ENCODE data around the gene MOCS2. TPM values are rescaled to one million over a fixed set of nuclear protein-coding genes. Genes with fewer than 3 reads are reported as not detected.

MOCS2 gene
- total RNA-seq, 1 experiment from 2014 or later, result 23.6 TPM

DNA sequence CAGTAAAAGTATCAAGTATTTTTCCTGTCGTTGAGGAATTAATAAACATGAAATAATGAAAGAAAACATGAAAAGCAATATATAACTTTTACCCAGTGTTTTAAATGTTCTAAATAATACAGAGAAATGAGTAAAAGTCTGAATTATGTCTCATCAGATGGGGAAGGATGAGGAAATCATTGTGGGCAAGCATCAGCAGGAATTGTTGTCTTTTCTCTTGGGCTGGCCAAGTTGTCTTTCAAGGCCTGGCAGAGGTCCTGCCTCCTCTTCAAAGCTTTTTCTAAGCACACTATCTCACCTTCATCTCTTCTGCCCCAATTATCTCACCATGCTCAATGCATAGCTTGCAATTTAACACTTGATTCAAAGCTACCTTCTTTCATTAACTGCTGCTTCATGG lies 41.9 kb downstream of the MOCS2 start:
- no TSS peak for BruUV-seq (replicated peaks)
- no peaks in the 10 kb centered on the region for H3K9me3 ChIP-seq (ENCODE audit: insufficient read depth, low read depth)
- H3K36me3 ChIP-seq (ENCODE audit: low read depth), result peaks cover 56% of the 10 kb centered on the region
- H2AFZ ChIP-seq, result no peak overlapping the region
- ChIA-PET CTCF (no interaction called here), POLR2A (ENCODE audit: unreplicated experiment) (no interaction called here)
- no peaks in the 10 kb centered on the region; the same call in none of the 2 replicates for H3F3A ChIP-seq (ENCODE audit: insufficient read depth, low read depth)
- no peaks in the 10 kb centered on the region for H3K79me2 ChIP-seq (ENCODE audit: low read depth)
- no peak overlapping the region for H3K4me2 ChIP-seq
- H3K4me1 ChIP-seq (replicated peaks; ENCODE audit: insufficient read depth), result no peaks in the 10 kb centered on the region
- no peak overlapping the region for H3K4me3 ChIP-seq
- DNase-seq, result no peak
- H3K9me2 ChIP-seq (ENCODE audit: insufficient read depth), result no peaks in the 10 kb centered on the region
- intact Hi-C loops (cut with micrococcal nuclease; ENCODE audit: unreplicated experiment), result no loop called here
- TF ChIP-seq EZH2 (IDR thresholded peaks at IDR 0.05; ENCODE audit: low read depth), result no peak
- TF ChIP-seq, protein P1, sequence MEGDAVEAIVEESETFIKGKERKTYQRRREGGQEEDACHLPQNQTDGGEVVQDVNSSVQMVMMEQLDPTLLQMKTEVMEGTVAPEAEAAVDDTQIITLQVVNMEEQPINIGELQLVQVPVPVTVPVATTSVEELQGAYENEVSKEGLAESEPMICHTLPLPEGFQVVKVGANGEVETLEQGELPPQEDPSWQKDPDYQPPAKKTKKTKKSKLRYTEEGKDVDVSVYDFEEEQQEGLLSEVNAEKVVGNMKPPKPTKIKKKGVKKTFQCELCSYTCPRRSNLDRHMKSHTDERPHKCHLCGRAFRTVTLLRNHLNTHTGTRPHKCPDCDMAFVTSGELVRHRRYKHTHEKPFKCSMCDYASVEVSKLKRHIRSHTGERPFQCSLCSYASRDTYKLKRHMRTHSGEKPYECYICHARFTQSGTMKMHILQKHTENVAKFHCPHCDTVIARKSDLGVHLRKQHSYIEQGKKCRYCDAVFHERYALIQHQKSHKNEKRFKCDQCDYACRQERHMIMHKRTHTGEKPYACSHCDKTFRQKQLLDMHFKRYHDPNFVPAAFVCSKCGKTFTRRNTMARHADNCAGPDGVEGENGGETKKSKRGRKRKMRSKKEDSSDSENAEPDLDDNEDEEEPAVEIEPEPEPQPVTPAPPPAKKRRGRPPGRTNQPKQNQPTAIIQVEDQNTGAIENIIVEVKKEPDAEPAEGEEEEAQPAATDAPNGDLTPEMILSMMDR (conservative IDR thresholded peaks at IDR 0.05), result no peak
- H4K20me1 ChIP-seq (ENCODE audit: insufficient read depth), result no peaks in the 10 kb centered on the region; the same call in 1 of the 2 replicates
- H3K27me3 ChIP-seq (ENCODE audit: insufficient read depth, low read depth), result no peaks in the 10 kb centered on the region
- no peak overlapping the region for H3K27ac ChIP-seq

DNA sequence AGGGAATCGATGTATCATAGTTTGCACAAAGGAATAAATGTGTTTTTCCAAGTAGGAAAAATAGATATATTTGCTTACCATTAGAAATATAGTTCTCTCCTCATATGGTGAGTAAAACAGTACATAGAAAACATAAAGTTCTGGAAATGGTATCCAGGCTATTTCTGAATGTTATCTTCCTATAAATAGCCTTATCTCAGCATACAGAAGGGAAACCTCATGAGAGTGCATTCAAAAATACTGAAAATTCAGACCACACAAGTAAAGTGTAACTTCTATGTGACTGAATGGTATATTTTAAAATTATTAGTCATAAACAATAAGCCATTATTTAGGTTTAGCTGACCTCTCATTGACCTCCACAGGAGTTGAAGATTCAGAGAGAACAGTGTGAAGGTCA lies 43.5 kb downstream of the MOCS2 start:
- ChIA-PET POLR2A (ENCODE audit: unreplicated experiment) (no interaction called here), CTCF (no interaction called here)
- H3K9me2 ChIP-seq (ENCODE audit: insufficient read depth), result no peaks in the 10 kb centered on the region
- no TSS peak for BruUV-seq (replicated peaks)
- H2AFZ ChIP-seq, result no peak overlapping the region
- H3K27ac ChIP-seq, result no peak overlapping the region
- TF ChIP-seq EZH2 (IDR thresholded peaks at IDR 0.05; ENCODE audit: low read depth), result no peak
- TF ChIP-seq, protein P1 (conservative IDR thresholded peaks at IDR 0.05), result no peak
- intact Hi-C loops (cut with micrococcal nuclease; ENCODE audit: unreplicated experiment), result no loop called here
- H3K4me3 ChIP-seq, result no peak overlapping the region
- no peaks in the 10 kb centered on the region for H3K9me3 ChIP-seq (ENCODE audit: insufficient read depth, low read depth)
- no peaks in the 10 kb centered on the region for H3K79me2 ChIP-seq (ENCODE audit: low read depth)
- no peaks in the 10 kb centered on the region for H3K4me1 ChIP-seq (replicated peaks; ENCODE audit: insufficient read depth)
- no peak overlapping the region for H3K4me2 ChIP-seq
- DNase-seq, result no peak
- H3K36me3 ChIP-seq (ENCODE audit: low read depth), result peaks cover 59% of the 10 kb centered on the region
- H3F3A ChIP-seq (ENCODE audit: insufficient read depth, low read depth), result no peaks in the 10 kb centered on the region; the same call in 1 of the 2 replicates
- no peaks in the 10 kb centered on the region for H3K27me3 ChIP-seq (ENCODE audit: insufficient read depth, low read depth)
- H4K20me1 ChIP-seq (ENCODE audit: insufficient read depth), result no peaks in the 10 kb centered on the region

DNA sequence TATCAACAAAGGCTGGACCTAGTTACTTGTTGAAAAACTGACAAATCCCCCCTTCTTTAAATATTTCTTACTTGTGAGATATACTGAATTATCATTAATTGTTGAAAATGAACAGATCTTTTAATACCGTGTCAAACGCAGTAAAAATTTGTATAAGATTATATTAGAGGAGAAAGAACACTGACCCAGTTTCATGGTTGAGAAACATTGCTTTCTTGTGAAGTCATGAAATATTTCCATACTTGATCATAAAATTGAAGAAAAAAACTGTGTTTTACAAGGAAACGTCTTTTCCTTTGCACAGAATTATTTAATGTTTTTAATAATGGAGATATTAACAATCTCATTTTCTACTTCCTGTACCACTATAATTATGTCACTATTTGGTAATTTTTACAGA lies 45.8 kb downstream of the MOCS2 start:
- intact Hi-C loops (cut with micrococcal nuclease; ENCODE audit: unreplicated experiment), result no loop called here
- Histone ChIP-seq H3K27me3 (ENCODE audit: insufficient read depth, low read depth) (no peaks in the 10 kb centered on the region), H3K79me2 (ENCODE audit: low read depth) (no peaks in the 10 kb centered on the region), H3K4me2 (no peak overlapping the region), H4K20me1 (ENCODE audit: insufficient read depth) (no peaks in the 10 kb centered on the region), H3F3A (ENCODE audit: insufficient read depth, low read depth) (no peaks in the 10 kb centered on the region; the same call in 1 of the 2 replicates), H3K27ac (no peak overlapping the region), H3K4me1 (replicated peaks; ENCODE audit: insufficient read depth) (no peaks in the 10 kb centered on the region), H3K36me3 (ENCODE audit: low read depth) (peaks cover 62% of the 10 kb centered on the region), H3K9me3 (ENCODE audit: insufficient read depth, low read depth) (no peaks in the 10 kb centered on the region), H3K4me3 (no peak overlapping the region), H3K9me2 (ENCODE audit: insufficient read depth) (no peaks in the 10 kb centered on the region), H2AFZ (no peak overlapping the region)
- no TSS peak for BruUV-seq (replicated peaks)
- POLR2A ChIA-PET (ENCODE audit: unreplicated experiment), result no interaction called here
- TF ChIP-seq, protein P1 (conservative IDR thresholded peaks at IDR 0.05), result no peak
- TF ChIP-seq EZH2 (IDR thresholded peaks at IDR 0.05; ENCODE audit: low read depth), result no peak
- DNase-seq, result no peak
- CTCF ChIA-PET, result no interaction called here
